ENCODE data around the gene MTTP.

MTTP gene

DNA sequence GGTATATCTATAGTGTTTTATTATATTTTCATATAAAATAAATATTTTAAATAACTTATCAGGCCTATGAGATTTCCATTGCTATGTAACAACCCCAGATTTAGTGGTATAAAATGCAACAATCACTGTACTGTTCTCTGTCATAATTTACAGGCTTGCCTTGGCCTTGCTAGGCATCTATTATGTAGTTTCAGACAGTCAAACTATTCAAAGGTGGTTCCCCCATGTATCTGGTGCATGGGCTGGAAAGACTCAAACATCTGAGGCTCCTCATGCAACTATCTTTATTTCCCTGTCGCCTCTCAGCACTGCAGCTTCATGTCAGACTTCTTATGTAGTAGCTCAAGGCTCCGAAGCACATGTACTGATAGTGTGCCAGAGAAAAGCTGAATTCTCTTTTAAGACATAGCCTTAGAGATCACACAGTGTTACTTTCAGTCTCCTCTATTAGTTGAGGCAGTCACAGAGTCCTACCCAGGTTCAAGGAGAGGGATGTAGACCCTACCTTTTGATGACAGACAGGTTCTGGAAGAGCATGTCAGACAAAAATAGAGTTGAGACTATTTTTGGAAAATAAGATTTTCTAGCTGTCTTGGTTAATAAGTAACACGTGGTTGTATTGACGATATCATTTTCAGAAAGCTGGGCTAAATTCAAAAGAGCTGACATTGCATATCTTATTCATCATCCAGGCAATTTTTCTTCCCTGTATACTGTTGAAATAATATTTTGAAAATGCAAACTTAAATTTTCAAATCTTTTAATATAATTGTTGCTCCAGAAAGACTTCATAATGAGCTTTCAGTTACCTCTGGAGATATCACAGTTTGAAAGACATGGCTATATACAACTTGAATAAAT, 19.4 kb downstream of the MTTP start:
- DNase-seq = no peak

- no peak for DNase-seq
Measured at GRCh38 chr4:99594818-99595217, 20.2 kb downstream of the MTTP start.

DNA sequence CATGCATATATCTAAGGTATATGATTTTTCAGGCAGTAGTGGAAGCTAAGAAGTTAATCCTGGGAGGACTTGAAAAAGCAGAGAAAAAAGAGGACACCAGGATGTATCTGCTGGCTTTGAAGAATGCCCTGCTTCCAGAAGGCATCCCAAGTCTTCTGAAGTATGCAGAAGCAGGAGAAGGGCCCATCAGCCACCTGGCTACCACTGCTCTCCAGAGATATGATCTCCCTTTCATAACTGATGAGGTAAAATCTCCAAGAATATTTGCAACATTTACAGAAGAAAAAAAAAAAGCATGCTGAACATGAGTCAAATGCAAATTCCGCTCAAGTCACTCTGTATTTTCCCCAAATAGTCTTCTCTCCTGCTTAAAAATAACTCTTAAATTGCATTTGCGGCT, 32.1 kb downstream of the MTTP start:
- DNase-seq = no peak

DNA sequence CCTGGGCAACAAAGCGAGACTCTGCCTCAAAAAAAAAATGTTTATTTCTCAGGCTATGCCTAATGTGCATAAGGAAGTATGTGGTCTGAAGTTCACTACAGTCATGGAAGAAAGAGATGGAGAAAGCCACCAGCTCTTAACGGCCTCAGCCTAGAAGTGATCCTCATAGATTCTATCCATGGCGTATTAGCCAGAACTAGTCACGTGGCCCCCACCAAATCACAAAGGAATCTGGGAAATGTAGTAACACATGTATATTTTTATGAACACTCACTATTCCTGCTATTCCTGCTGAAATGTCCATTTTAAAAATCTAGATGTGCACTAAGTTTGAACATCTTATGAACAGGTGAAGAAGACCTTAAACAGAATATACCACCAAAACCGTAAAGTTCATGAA, 33.8 kb downstream of the MTTP start:
- no peak for DNase-seq

- no peak for DNase-seq
Measured at GRCh38 chr4:99610605-99611175, 36.1 kb downstream of the MTTP start.

GRCh38 chr4:99612281-99612680, 37.7 kb downstream of the MTTP start:
- DNase-seq = no peak

DNA sequence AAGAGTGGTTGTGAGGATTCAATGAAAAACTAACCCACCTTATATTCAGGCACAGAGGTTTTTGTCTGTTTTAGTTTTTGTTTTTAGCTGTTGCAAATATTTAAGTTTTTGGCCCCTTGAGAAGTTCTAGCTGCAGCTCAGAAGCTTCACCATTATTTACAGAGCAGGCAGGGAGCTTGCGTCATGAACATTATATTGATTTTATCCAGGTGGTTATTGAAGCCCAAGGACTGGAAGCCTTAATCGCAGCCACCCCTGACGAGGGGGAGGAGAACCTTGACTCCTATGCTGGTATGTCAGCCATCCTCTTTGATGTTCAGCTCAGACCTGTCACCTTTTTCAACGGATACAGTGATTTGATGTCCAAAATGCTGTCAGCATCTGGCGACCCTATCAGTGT, 38.1 kb downstream of the MTTP start:
- DNase-seq = no peak

GRCh38 chr4:99614491-99614890, 39.9 kb downstream of the MTTP start:
- DNase-seq = no peak

- peak; percentile 67 for DNase-seq
Measured at GRCh38 chr4:99615170-99615820, 40.7 kb downstream of the MTTP start.

DNA sequence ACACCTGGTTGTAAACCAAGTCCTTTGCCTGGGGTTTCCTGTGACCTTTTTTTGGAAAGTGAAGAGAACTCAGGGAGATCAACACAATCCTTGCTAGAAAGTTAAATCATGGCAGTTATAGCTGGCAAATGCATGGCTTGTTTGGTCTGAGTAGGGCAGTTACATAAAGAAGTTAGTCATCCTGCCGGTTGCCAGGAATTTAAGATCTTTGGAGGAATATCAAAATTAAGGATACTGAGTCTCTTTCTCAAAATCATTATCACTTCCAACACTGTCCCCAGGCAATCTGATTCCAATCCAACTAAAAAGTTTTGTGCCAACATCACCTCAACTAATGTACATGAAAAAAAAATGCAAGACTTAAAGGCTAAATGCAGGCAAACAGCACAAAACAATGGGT, 42.8 kb downstream of the MTTP start:
- no peak for DNase-seq

- DNase-seq = no peak
Measured at GRCh38 chr4:99622341-99622740, 47.7 kb downstream of the MTTP start.

DNA sequence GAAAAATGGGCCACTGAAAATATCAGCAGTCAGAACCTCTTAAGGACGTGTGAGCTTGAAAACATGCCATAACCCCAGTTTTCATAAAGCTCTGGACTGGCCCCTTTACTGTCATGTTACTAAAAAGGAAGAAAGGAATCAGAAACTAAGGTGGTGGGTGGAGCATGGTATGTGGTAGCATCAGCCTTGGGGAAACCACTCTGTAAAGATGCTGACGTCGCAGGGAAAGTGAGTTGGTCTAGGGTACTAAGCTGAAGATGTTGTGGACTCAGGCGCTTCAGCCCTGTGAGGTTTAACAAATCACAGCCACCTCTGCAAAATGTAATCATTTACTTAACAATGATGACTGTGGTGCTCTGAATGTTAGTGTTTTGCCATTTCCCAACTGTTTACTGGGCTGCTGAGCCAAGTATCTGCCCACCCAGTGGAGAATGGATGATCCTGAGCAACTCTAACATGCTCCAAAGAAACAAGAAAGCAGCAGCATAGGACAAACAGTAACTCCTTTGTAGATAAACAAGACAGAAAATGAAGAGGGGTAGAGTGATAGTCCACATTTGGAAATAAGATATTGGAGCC, 49.6 kb downstream of the MTTP start:
- no peak for DNase-seq

- no peak for DNase-seq
Measured at GRCh38 chr4:99625369-99625768, 50.7 kb downstream of the MTTP start.

DNA sequence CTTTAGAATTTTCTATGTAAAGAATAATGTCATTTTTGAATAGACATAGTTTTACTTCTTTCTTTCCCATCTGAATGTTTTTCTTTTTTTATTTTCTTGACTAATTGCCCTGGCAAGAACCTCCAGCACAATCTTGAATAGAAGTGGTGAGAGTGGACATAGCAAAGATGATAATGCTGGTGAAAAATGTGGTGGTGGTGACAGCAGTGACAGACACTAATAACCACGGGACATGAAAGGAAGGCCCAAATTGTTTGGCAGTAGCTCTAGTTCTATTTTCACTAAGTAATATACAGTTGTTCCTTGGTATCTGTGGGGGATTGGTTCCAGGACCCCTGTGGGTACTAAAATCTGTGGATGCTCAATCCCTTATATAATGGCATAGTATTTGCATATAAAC, 53.4 kb downstream of the MTTP start:
- DNase-seq = no peak

- DNase-seq = no peak
Measured at GRCh38 chr4:99629962-99630554, 55.4 kb downstream of the MTTP start.

DNA sequence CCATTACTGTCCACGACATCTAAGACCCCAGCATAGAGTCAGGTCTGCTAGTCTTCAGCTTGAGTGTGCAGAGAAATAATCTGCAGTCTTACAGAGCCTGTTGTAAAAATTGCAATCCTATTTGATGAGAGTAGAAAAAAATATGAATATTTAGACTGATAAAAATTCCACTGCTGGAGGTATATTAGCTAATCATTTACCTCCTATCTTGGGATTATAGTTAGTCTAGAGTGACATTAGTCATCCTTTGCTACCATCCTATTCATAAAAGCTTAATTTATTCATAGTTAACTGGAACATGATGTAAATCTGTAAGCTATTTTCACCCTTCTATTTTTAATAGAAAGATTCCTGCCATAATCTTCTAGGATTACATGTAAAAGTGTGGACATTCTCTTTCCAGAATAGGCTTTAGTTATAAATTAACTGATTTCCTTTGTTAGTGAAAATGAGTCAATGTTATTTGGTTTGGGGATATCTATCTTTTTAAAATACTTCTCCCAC, 56.3 kb downstream of the MTTP start:
- no peak for DNase-seq

- DNase-seq = no peak
Measured at GRCh38 chr4:99633772-99634171, 59.1 kb downstream of the MTTP start.

- no peak for DNase-seq
Measured at GRCh38 chr4:99634742-99635360, 60.2 kb downstream of the MTTP start.

- no peak for DNase-seq
Measured at GRCh38 chr4:99635601-99636000, 61.0 kb downstream of the MTTP start.

- DNase-seq = no peak
Measured at GRCh38 chr4:99636422-99636821, 61.8 kb downstream of the MTTP start.

- no peak for DNase-seq
Measured at GRCh38 chr4:99637174-99637573, 62.5 kb downstream of the MTTP start.

DNA sequence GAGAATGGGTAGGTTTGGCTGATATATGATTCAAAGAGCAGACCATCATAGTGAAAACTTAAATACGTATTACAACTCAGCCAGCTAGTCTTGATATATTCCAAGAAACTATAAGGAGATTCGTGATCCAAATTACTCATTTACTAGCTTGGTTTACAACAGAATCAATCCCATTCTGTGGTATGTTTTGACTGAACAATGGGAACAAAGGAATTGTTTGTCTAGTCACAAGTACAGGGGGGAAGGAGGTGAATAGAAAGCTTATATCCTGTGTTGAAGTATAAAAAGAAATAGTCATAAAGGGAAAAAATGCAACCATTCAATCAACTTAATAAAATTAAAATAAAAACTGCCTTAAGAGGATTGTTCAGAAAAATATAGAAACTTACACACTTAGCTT, 66.1 kb downstream of the MTTP start:
- no peak for DNase-seq
